HG03442 (cell line): ENCODE results near the gene CLCA4.
"Not testable (repeated sequence)": the region's sequence is repeated elsewhere in the genome, so short reads cannot be mapped to it uniquely, and the experiment has no call there.

Source experiments
- ATAC-seq: cut with Tn5 transposase; IDR thresholded peaks from one replicate; pipeline ENCODE4 v1.9.1; 2021; ENCODE audit warnings: mild to moderate bottlenecking, moderate library complexity; ENCODE audit not compliant: unreplicated experiment

CLCA4 gene

GRCh38 chr1:86596741-86597290, 49.9 kb downstream of the CLCA4 start:
- no peak for ATAC-seq

- ATAC-seq, result not testable (repeated sequence)
Measured at GRCh38 chr1:86606080-86606479, 59.2 kb downstream of the CLCA4 start.

- ATAC-seq, result no peak
Measured at GRCh38 chr1:86616433-86616832, 69.6 kb downstream of the CLCA4 start.

DNA sequence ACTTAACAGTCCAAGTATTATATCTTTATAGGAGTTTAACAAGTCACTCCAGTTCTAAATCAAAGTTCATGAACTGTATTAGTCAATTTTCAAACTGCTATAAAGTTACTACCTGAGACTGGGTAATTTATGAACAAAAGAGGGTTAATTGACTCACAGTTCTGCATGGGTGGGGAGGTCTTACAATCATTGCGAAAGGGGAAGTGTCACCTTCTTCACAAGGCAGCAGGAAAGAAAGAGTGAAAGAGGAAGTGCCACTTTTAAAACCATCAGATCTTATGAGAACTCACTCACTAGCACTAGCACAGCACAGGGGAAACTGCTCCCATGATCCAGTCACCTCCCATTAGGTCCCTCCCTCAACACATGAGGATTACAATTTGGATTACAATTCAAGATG, 70.0 kb downstream of the CLCA4 start:
- ATAC-seq, result peak; percentile 99

- ATAC-seq, result no peak
Measured at GRCh38 chr1:86618358-86618757, 71.5 kb downstream of the CLCA4 start.

DNA sequence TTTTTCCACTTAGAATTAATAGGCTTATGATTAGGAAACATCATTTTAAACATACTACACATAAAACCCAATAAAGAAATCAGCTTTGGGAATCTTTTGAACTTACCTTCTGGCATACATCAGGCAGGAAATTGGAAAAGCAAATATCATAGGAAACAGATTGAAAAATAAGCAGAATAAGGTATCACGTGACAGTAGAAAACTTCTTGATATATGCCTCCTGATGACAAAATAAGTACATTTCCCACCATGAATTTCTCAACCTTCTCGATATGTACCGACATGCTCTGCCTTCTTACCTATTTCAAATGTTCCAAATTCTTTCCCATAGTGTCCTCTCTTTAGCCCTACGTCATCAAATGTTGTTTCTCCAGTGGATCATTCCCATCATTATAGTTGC, 72.4 kb downstream of the CLCA4 start:
- no peak for ATAC-seq

DNA sequence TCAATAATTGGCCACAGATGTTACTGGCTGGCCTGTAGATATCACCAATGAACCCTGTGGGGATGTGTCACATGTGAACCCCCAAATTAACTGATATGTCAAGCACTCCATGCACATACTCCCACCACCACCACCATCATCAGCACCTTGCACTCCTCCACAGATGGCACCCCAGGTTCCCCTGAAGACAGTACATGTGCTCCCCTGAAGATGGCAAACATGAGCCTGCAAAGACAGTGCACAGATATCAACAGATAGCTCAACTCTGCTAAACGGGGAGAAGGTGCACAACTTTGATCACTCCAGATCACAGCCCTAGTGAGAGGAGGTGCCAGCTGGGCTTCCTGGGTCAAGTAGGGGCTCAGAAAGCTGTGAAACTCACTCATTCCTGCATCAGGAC, 74.4 kb downstream of the CLCA4 start:
- no peak for ATAC-seq
